ENCODE results near the gene AOC1.

The AOC1 gene

DNA sequence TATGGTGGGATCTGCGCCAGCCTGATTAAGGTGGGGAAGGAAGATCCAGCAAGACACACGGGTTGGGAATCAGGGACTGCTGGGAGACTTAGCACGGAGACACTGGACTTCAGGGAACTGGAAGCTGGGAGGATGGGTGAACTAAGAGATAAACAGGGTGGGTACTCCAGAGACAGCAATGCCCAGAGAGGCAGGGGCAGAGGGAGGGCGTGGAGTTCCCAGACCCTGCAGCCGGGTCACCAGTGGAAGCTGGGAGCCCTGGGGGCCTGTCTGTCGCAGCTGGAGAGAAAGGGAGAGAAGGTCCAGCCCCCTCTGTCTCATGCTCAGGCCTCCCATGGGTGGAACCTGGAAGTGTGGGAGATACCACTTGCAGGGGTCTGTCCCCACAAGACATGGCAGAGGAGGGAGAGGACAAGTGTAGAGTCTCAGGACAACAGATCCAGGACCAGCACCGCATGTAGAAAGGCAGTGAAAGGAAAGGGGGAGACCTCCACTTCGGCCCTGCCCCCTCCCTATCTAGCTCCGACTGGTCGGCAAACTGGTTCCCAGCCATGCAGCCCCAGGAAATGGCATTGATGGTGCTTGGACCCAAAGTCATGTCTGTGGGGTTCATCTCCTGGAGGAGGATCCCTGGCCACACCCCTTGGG lies 44.4 kb downstream of the AOC1 start:
- no peak overlapping the region for H3K27ac Mint-ChIP-seq
- TF ChIP-seq, protein P1, sequence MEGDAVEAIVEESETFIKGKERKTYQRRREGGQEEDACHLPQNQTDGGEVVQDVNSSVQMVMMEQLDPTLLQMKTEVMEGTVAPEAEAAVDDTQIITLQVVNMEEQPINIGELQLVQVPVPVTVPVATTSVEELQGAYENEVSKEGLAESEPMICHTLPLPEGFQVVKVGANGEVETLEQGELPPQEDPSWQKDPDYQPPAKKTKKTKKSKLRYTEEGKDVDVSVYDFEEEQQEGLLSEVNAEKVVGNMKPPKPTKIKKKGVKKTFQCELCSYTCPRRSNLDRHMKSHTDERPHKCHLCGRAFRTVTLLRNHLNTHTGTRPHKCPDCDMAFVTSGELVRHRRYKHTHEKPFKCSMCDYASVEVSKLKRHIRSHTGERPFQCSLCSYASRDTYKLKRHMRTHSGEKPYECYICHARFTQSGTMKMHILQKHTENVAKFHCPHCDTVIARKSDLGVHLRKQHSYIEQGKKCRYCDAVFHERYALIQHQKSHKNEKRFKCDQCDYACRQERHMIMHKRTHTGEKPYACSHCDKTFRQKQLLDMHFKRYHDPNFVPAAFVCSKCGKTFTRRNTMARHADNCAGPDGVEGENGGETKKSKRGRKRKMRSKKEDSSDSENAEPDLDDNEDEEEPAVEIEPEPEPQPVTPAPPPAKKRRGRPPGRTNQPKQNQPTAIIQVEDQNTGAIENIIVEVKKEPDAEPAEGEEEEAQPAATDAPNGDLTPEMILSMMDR (IDR thresholded peaks at IDR 0.05; ENCODE audit: unreplicated experiment in 3 of 3): no peak
- no peak overlapping the region for H3K4me3 Mint-ChIP-seq
- no peaks in the 10 kb centered on the region for H3K36me3 Mint-ChIP-seq (ENCODE audit: low read depth)
- H3K4me1 Mint-ChIP-seq: peaks cover 21% of the 10 kb centered on the region
- peaks cover 44% of the 10 kb centered on the region for H3K27me3 Mint-ChIP-seq (ENCODE audit: low read depth)
- peaks cover 15% of the 10 kb centered on the region for H3K9me3 Mint-ChIP-seq

DNA sequence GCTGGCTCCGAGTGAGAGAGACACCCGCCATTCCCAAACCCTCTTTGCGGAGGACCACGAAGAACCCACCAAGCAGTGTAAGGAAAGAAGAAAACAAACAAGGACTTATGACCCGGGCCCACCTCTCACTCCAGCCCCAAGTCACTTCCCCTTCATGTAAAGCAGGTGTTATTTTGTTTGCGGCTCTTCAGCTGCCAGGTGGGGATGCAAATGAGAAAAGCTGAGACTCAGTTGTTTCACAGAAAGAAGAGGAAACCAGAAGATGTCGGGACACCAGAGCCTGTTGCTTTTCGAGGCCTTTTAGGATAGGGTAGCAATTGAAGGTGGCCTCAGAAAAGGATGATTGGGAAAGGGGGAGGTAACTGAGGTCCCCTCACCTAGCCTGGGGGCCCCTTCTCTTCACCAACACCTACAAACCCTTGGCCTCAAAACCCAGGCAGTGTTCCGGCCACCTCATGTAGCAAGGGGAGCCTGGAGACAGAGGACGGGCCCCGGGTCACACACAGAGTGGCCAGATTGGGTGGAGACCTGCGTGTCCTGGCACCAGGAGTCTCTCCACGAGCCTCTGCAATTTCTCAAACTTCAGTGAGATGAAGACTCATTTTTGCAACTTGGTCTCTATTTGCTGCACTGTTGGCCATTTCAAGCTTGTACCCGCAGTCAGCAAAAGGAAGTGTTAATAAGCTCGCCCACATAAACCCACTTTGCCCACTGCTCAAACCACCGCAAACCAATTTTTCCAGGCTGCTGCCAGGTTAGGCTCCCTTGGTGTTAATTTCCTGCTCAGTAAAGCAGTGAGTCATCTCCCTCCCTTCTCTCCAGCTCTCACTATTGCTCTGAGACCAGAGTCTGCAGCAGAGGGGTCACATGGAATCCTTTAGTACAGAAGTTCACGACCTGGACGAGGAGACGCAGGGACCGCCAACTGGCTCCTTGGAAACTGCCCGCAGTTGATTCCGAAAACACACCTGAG lies 45.5 kb downstream of the AOC1 start:
- Mint-ChIP-seq H3K9me3 (peaks cover 11% of the 10 kb centered on the region), H3K27ac (peak overlapping the region in 2 of 3 experiments; percentile 39 to 62), H3K27me3 (ENCODE audit: low read depth) (peaks cover 48% of the 10 kb centered on the region), H3K4me3 (no peak overlapping the region), H3K4me1 (peaks cover 29% of the 10 kb centered on the region), H3K36me3 (ENCODE audit: low read depth) (no peaks in the 10 kb centered on the region)
- TF ChIP-seq, protein P1 (IDR thresholded peaks at IDR 0.05; ENCODE audit: unreplicated experiment in 3 of 3): no peak

DNA sequence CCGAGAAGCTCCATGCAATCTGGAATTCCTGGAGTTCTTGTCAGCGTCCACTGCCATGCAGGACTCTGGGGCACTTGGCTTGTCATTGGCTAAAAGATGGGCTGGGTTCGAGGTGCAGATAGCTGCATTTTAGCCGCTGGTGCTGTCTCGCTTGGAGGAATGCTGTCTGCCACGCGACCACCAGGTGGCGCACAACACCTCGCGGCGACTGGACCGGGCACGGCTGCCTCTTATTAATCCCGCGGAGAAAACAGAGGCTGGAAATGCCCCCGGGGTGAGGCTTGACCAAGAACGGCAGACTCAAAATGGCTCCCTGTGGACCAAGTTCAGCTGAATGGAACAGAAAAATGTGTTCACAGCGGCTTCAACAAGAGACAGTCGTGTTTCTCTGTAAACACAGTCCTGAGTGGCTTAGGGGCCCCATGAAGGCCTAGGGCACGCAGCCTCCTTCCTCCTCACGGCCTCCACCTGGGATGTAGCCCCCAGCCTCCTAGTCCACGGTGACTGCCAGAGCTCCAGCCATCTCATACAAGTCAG lies 46.2 kb downstream of the AOC1 start:
- Mint-ChIP-seq H3K27me3 (ENCODE audit: low read depth) (peaks cover 48% of the 10 kb centered on the region), H3K36me3 (ENCODE audit: low read depth) (no peaks in the 10 kb centered on the region), H3K27ac (peak overlapping the region in 2 of 3 experiments; percentile 39 to 62), H3K9me3 (peaks cover 6% of the 10 kb centered on the region), H3K4me1 (peaks cover 29% of the 10 kb centered on the region), H3K4me3 (no peak overlapping the region)
- TF ChIP-seq, protein P1 (IDR thresholded peaks at IDR 0.05; ENCODE audit: unreplicated experiment in 3 of 3): peak; percentile 94 to 95 (median 95)

DNA sequence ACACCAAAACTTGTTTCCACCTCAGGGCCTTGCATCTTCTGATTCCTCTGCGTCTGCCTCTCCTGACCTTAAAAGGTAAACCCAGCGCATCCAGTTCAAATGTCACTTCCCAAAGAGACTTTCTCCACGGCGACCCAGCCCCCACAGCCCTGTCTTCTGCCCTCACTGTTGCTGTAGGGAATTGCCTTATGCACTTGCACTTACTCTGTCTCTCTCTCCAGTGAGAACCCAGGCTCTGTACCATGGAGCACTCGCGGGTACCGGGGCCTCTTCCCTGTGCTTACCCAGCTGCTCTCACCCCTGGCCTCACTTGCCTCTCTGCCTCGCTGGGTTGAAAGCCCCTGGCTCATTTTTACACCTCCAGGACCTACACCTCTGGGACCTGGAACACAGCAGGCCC lies 48.4 kb downstream of the AOC1 start:
- H3K27me3 Mint-ChIP-seq (ENCODE audit: low read depth): peaks cover 48% of the 10 kb centered on the region
- TF ChIP-seq, protein P1 (IDR thresholded peaks at IDR 0.05; ENCODE audit: unreplicated experiment in 3 of 3): no peak
- H3K27ac Mint-ChIP-seq: peak overlapping the region in 2 of 3 experiments; percentile 66 to 75
- H3K9me3 Mint-ChIP-seq: no peaks in the 10 kb centered on the region
- H3K36me3 Mint-ChIP-seq (ENCODE audit: low read depth): no peaks in the 10 kb centered on the region
- no peak overlapping the region for H3K4me3 Mint-ChIP-seq
- peaks cover 29% of the 10 kb centered on the region for H3K4me1 Mint-ChIP-seq

DNA sequence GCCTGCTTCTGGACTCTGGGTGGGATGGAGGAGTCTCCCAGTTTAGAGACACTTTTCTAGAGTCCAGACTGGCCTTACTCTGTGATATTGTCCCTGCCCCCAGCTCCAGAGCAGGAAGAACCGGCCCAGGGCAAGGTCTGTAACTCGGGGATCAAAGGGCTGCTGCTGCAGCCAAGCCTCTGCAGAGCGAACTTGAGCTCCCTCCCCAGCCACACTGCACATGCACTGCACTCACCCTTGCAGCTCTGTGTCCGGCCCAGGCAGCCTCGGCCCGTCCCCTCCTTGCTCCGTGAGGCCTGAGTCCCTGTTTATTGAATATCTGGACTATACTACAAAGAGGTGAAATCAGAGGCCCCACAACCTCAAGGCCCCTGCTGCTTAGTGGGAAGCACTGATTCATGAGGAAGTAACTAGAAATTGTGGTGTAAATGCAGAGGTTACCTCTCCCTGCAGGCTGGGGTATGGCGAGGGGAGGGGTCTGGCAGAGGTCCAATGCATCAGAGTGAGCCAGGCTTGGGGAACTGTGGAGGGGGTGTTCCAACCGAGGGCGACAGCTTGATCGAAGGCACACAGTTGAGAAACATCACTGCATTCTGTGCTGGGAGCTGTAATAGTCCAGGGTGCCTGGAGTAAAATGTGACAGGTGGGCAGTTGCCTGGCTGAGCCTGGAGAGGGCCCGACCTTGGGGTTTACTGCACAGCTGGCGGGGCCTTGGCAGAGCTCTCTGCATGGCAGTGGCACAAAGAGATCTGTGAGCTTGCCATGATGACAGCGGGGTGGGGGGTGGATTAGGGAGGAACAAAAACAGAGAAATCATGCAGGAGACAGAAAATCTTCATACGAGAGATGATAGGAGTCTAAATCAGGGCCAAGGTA lies 49.1 kb downstream of the AOC1 start:
- TF ChIP-seq, protein P1 (IDR thresholded peaks at IDR 0.05; ENCODE audit: unreplicated experiment in 3 of 3): no peak
- Mint-ChIP-seq H3K27me3 (ENCODE audit: low read depth) (peaks cover 41% of the 10 kb centered on the region), H3K27ac (peak overlapping the region; percentile 34 to 75 (median 66)), H3K4me3 (no peak overlapping the region), H3K9me3 (no peaks in the 10 kb centered on the region), H3K4me1 (peaks cover 29% of the 10 kb centered on the region), H3K36me3 (ENCODE audit: low read depth) (no peaks in the 10 kb centered on the region)
